Activated naive CD8-positive, alpha-beta T cell treated with anti-CD3 and anti-CD28 coated beads, Interleukin-2, amount 10 ng/mL, durations not matched to agents 7 days and 5 days (primary cell): ENCODE measurements around the gene GJA1. TPM values are rescaled to one million over a fixed set of nuclear protein-coding genes. Genes with fewer than 3 reads are reported as not detected.

Source experiments
- ATAC-seq: fragments of 150-1000 bp; cut with Tn5 transposase; one replicate; pipeline ENCODE4 v1.10.0; 2021; ENCODE audit warnings: low read depth, moderate library complexity
- POLR2A ChIA-PET: fragments of 350-600 bp; sonication (Branson Sonifier 250); formaldehyde crosslinking; loops from one replicate; lab custom pipeline; 2021; ENCODE audit warnings: antibody characterized with exemption; lab: Charles Lee
- DNase-seq: peaks from one replicate; pipeline ENCODE4 v3.0.0; 2021
- H3K27ac Mint-ChIP-seq: one replicate; pipeline ENCODE4 v1.8.0; 2022; ENCODE audit warnings: mild to moderate bottlenecking, mixed read lengths
- H3K27me3 Mint-ChIP-seq: one replicate; pipeline ENCODE4 v1.8.0; 2022; ENCODE audit warnings: mild to moderate bottlenecking, moderate library complexity, mixed read lengths
- H3K36me3 Mint-ChIP-seq: one replicate; pipeline ENCODE4 v1.8.0; 2021; ENCODE audit warnings: mild to moderate bottlenecking, mixed read lengths
- H3K4me1 Mint-ChIP-seq: one replicate; pipeline ENCODE4 v1.8.0; 2021; ENCODE audit warnings: mixed read lengths
- H3K4me3 Mint-ChIP-seq: one replicate; pipeline ENCODE4 v1.8.0; 2022; ENCODE audit warnings: mild to moderate bottlenecking, moderate library complexity, mixed read lengths
- H3K9me3 Mint-ChIP-seq: one replicate; pipeline ENCODE4 v1.8.0; 2021; ENCODE audit warnings: mixed read lengths
- total RNA-seq, 2 experiments: library from RNA; stranded (reverse); gene quantifications; one replicate each; pipeline ENCODE4 v1.2.3, GENCODE V29; 2021

Gene GJA1
- total RNA-seq, 2 experiments from 2014 or later: not detected

DNA sequence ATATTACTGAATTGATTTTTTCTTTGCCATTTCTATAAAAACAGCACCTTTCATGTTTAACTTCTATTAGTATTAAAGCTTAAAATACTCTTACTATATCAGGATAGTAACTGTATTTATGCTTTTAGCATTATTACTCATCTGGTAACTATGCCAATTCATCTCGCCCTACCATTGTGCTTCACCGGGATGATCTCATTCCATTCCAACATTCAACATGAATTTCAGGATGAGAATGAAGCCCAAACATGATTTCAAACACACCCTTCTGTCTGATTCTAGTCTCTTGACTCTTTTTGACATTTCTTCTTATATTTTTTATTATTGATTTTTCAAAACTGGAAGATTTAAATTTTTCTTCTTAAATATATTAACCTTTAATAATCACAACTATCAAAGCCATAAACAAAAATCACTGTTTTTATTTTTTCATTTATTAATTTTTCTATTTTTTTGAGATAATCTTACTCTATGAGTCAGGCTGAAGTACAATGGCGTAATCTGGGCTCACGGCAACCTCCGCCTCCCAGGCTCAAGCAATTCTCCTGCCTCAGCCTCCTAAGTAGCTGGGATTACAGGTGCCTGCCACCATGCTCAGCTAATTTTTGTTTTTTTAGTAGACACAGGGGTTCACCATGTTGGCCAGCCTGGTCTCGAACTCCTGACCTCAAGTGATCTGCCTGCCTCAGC lies 46.7 kb downstream of the GJA1 start:
- POLR2A ChIA-PET: no interaction called here
- DNase-seq: no peak
- no peak overlapping the region for H3K4me3 Mint-ChIP-seq
- no peaks in the 10 kb centered on the region for H3K36me3 Mint-ChIP-seq
- ATAC-seq: no peak
- no peaks in the 10 kb centered on the region for H3K4me1 Mint-ChIP-seq
- no peaks in the 10 kb centered on the region for H3K27me3 Mint-ChIP-seq
- H3K9me3 Mint-ChIP-seq: no peaks in the 10 kb centered on the region
- H3K27ac Mint-ChIP-seq: no peak overlapping the region

DNA sequence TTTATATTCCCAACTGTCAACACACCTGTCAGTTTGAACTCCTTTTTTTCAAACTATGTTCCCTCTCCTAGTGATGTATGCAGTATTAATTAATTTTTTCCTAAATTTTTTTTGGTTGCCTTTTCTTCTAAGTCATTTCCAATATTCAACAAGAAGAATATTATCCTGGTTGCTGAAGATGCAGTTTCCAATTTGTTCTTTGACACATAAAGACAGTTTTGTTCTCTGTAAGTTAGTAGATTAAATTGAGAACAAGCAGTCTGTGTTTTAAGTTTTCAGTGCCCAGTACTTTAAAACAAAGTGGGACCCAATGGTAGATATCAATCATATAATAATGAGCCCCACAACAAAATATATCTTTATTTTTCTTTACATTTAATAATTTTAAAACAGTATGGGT lies 47.3 kb downstream of the GJA1 start:
- no peaks in the 10 kb centered on the region for H3K4me1 Mint-ChIP-seq
- H3K27ac Mint-ChIP-seq: no peak overlapping the region
- ATAC-seq (no peak), DNase-seq (no peak)
- no peaks in the 10 kb centered on the region for H3K27me3 Mint-ChIP-seq
- POLR2A ChIA-PET: no interaction called here
- no peaks in the 10 kb centered on the region for H3K36me3 Mint-ChIP-seq
- H3K9me3 Mint-ChIP-seq: no peaks in the 10 kb centered on the region
- no peak overlapping the region for H3K4me3 Mint-ChIP-seq

DNA sequence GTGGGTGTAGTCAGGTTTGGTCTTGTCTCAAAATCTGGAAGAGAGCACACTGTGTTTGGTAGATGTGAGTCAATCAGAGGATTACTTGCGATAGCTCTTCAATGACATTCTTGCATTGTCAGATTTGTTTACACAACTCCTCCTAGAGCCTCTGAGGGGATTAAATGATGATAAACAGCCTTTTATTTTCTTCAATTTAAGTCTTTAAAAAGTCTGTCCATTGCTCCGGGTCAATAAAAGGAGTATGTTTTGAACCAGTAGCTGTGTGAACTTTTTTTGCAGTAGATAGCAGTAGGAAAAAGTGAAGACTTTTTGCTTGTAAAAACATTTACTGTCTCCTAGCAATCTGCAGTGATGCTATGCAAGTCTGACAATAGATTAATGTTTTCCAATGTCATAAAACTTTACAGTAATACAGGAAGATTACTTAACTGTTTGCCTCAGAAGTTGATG lies 49.9 kb downstream of the GJA1 start:
- Mint-ChIP-seq H3K4me1 (no peaks in the 10 kb centered on the region), H3K27ac (no peak overlapping the region), H3K4me3 (no peak overlapping the region), H3K27me3 (no peaks in the 10 kb centered on the region), H3K9me3 (no peaks in the 10 kb centered on the region), H3K36me3 (no peaks in the 10 kb centered on the region)
- ATAC-seq (no peak), DNase-seq (no peak)
- POLR2A ChIA-PET: no interaction called here

DNA sequence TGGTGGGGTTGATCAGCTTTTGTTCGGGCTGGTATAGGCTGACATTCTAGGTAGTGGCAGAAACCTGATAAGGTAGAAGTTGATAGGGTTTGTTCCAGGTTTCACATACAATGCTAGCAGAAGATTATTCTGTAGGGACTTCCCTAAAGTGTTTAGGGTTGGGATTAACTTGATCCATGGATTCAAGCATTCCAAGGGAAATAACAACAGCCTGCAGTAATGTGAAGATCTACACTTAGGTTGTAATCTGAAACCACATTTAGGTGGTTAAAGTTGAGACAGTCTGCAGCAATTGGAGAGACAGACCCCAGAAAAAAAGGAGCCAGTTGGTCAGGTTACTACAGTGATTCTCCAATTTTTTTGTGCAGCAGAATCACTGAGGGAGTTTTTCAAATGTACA lies 56.1 kb downstream of the GJA1 start:
- DNase-seq: no peak
- Mint-ChIP-seq H3K4me1 (no peaks in the 10 kb centered on the region), H3K36me3 (no peaks in the 10 kb centered on the region), H3K9me3 (no peaks in the 10 kb centered on the region), H3K4me3 (no peak overlapping the region), H3K27ac (no peak overlapping the region), H3K27me3 (no peaks in the 10 kb centered on the region)
- POLR2A ChIA-PET: no interaction called here
- no peak for ATAC-seq

DNA sequence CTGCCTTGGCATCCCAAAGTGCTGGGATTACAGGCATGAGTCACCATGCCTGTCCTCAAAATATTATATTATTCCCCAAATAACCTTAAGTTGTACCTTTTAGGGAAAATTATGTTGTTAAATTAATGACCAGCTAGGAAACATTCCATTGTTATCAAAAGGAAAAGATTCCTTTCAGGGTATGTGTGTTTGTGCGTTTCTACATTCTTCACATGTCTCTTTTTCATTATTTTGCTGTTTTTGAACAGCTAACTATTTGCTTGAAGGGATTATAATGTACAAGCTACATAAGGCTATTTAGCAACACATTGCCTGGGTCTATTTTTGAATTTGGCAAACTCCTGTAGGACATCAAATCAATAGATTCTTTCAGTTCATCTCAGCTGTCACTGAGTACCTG lies 57.1 kb downstream of the GJA1 start:
- no peak overlapping the region for H3K27ac Mint-ChIP-seq
- no peak for ATAC-seq
- H3K36me3 Mint-ChIP-seq: no peaks in the 10 kb centered on the region
- no peak overlapping the region for H3K4me3 Mint-ChIP-seq
- H3K4me1 Mint-ChIP-seq: no peaks in the 10 kb centered on the region
- DNase-seq: no peak
- H3K9me3 Mint-ChIP-seq: no peaks in the 10 kb centered on the region
- POLR2A ChIA-PET: no interaction called here
- no peaks in the 10 kb centered on the region for H3K27me3 Mint-ChIP-seq

DNA sequence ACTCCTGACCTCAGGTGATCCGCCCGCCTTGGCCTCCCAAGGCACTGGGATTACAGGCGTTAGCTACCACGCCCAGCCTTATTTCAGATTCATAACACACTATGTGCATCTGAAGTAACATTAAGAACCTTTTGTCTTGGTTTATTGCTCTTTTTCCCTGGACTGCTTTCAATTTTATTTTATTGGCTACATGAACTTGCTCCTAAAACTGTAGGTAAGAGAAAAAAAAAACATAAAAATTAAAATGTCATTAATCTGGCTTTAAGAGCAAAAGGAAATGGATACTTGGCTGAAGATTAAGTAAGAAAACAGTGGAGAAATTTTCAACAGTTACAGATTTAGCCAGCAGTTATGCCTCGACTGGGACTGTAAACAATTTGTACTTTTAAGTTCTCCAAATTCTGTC lies 62.5 kb downstream of the GJA1 start:
- H3K9me3 Mint-ChIP-seq: no peaks in the 10 kb centered on the region
- POLR2A ChIA-PET: no interaction called here
- H3K4me1 Mint-ChIP-seq: no peaks in the 10 kb centered on the region
- ATAC-seq (no peak), DNase-seq (no peak)
- no peak overlapping the region for H3K4me3 Mint-ChIP-seq
- no peak overlapping the region for H3K27ac Mint-ChIP-seq
- H3K27me3 Mint-ChIP-seq: peaks cover 3% of the 10 kb centered on the region
- no peaks in the 10 kb centered on the region for H3K36me3 Mint-ChIP-seq

DNA sequence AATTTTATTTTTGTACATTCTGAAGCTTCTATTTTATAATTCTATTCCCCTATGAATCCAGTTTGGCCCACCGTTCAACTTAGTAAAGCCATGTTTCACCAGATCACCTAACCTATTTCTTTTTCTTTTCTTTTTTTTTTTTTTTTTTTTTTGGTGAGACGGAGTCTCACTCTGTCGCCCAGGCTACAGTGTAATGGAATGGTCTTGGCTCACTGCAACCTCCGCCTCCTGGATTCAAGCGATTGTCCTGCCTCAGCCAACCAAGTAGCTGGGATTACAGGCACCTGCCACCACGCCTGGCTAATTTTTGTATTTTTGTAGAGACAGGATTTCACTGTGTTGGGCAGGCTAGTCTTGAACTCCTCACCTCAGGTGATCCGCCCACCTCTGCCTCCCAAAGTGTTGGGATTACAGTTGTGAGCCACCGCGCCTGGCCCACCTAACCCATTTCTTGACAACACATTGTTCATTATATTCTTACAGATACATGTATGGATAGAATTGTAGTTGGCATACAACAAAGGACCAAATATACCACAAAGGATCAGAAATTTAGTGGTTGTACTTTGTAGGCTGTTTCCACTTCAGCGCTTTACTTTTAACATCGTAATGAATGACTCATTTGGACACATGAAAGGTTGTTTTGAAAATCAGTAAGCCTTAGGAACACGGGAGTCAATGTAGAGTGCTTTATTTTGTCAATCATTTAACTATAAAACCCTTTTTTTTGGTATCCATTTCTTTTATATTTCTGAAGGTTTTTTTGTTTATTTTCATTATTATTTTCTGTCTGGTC lies 63.2 kb downstream of the GJA1 start:
- peaks cover 3% of the 10 kb centered on the region for H3K27me3 Mint-ChIP-seq
- POLR2A ChIA-PET: no interaction called here
- no peak for DNase-seq
- H3K4me3 Mint-ChIP-seq: no peak overlapping the region
- ATAC-seq: no peak
- H3K36me3 Mint-ChIP-seq: no peaks in the 10 kb centered on the region
- H3K4me1 Mint-ChIP-seq: no peaks in the 10 kb centered on the region
- no peak overlapping the region for H3K27ac Mint-ChIP-seq
- H3K9me3 Mint-ChIP-seq: no peaks in the 10 kb centered on the region

Other genes starting within 250 kb of the GJA1 start
- gene TBC1D32, start 101.2 kb upstream of the GJA1 start, total RNA-seq: 10 to 100 TPM; 12.1 to 13.1 TPM